HUES64 (cell line): ENCODE data around the gene RABGAP1L.
"Not testable (repeated sequence)": the region's sequence is repeated elsewhere in the genome, so short reads cannot be mapped to it uniquely, and the experiment has no call there.

Experiments used
- H3K27ac ChIP-seq: 2 replicates; pipeline ENCODE4 v1.7.0; 2013; ENCODE audit warnings: low read depth, low read length, inconsistent platforms
- H3K27me3 ChIP-seq: 2 replicates; pipeline ENCODE4 v1.6.1; 2013; ENCODE audit warnings: mild to moderate bottlenecking, low read length; ENCODE audit not compliant: insufficient read depth
- H3K36me3 ChIP-seq: 2 replicates; pipeline ENCODE4 v1.6.1; 2013; ENCODE audit warnings: mild to moderate bottlenecking, low read length; ENCODE audit not compliant: insufficient read depth
- H3K4me1 ChIP-seq: 2 replicates; pipeline ENCODE4 v1.6.1; 2013; ENCODE audit warnings: mild to moderate bottlenecking, low read length, moderate library complexity; ENCODE audit not compliant: insufficient read depth
- H3K4me3 ChIP-seq: 2 replicates; pipeline ENCODE4 v1.5.1; 2013; ENCODE audit warnings: mild to moderate bottlenecking, low read length, moderate library complexity
- H3K9ac ChIP-seq: 2 replicates; pipeline ENCODE4 v1.6.1; 2013; ENCODE audit warnings: mild to moderate bottlenecking, low read depth, low read length
- H3K9me3 ChIP-seq: 2 replicates; pipeline ENCODE4 v1.6.1; 2013; ENCODE audit warnings: low read depth, low read length; ENCODE audit not compliant: insufficient read depth
- WGBS: fragments of 150-250, 120-280 bp; methylation state at CpG from one replicate; pipeline ENCODE4 v1.1.7; 2013; ENCODE audit warnings: missing lambda C conversion rate; 5-methylcytosine and 5-hydroxymethylcytosine counted together

Gene RABGAP1L

GRCh38 chr1:174314433-174314832 lies 155.1 kb downstream of the RABGAP1L start:
- H3K36me3 ChIP-seq, result no peaks in the 10 kb centered on the region
- H3K9me3 ChIP-seq, result peaks cover 37% of the 10 kb centered on the region
- no peak overlapping the region for H3K27ac ChIP-seq

GRCh38 chr1:174315239-174315638 lies 155.9 kb downstream of the RABGAP1L start:
- Histone ChIP-seq H3K9ac (no peak overlapping the region), H3K27me3 (no peaks in the 10 kb centered on the region), H3K4me1 (no peaks in the 10 kb centered on the region), H3K27ac (no peak overlapping the region), H3K4me3 (no peak overlapping the region), H3K9me3 (peaks cover 44% of the 10 kb centered on the region), H3K36me3 (no peaks in the 10 kb centered on the region)
- WGBS, result no CpG with 5 or more reads among the region's 2 CpGs

More at GRCh38 chr1:174314433-174314832, 155.1 kb downstream of the RABGAP1L start:
- Histone ChIP-seq H3K9ac (no peak overlapping the region), H3K4me3 (no peak overlapping the region), H3K27me3 (no peaks in the 10 kb centered on the region), H3K4me1 (no peaks in the 10 kb centered on the region)
- 100% methylated on average over 2 of the region's 4 CpGs for WGBS

- H3K36me3 ChIP-seq, H3K4me1 ChIP-seq, H3K27ac ChIP-seq, H3K27me3 ChIP-seq, H3K9ac ChIP-seq, H3K4me3 ChIP-seq: not testable (repeated sequence)
- WGBS, result 91% methylated on average over 3 of the region's 3 CpGs
- peaks cover 68% of the 10 kb centered on the region for H3K9me3 ChIP-seq
These were observed 161.6 kb downstream of the RABGAP1L start for GRCh38 chr1:174320897-174321296.

- Histone ChIP-seq H3K4me3 (no peak overlapping the region), H3K36me3 (peaks cover 2% of the 10 kb centered on the region; the same call in 1 of the 2 replicates), H3K4me1 (no peaks in the 10 kb centered on the region), H3K27me3 (no peaks in the 10 kb centered on the region), H3K27ac (no peak overlapping the region), H3K9ac (no peak overlapping the region), H3K9me3 (peaks cover 76% of the 10 kb centered on the region)
- WGBS, result 100% methylated on average over 1 of the region's 1 CpG
These were observed 163.0 kb downstream of the RABGAP1L start for GRCh38 chr1:174322202-174322862.

GRCh38 chr1:174324493-174324892 lies 165.2 kb downstream of the RABGAP1L start:
- peaks cover 2% of the 10 kb centered on the region; the same call in 1 of the 2 replicates for H3K36me3 ChIP-seq
- H3K27me3 ChIP-seq, result no peaks in the 10 kb centered on the region
- H3K27ac ChIP-seq, result no peak overlapping the region
- peaks cover 71% of the 10 kb centered on the region for H3K9me3 ChIP-seq
- H3K4me3 ChIP-seq, result no peak overlapping the region
- 100% methylated on average over 1 of the region's 1 CpG for whole genome bisulfite sequencing
- H3K9ac ChIP-seq, result no peak overlapping the region
- H3K4me1 ChIP-seq, result no peaks in the 10 kb centered on the region

GRCh38 chr1:174324939-174325338 lies 165.6 kb downstream of the RABGAP1L start:
- H3K36me3 ChIP-seq, result peaks cover 2% of the 10 kb centered on the region; the same call in 1 of the 2 replicates
- no peak overlapping the region for H3K27ac ChIP-seq
- no peak overlapping the region for H3K9ac ChIP-seq
- WGBS, result 100% methylated on average over 1 of the region's 1 CpG
- no peak overlapping the region for H3K4me3 ChIP-seq
- H3K9me3 ChIP-seq, result peaks cover 67% of the 10 kb centered on the region
- H3K27me3 ChIP-seq, result no peaks in the 10 kb centered on the region
- no peaks in the 10 kb centered on the region for H3K4me1 ChIP-seq

GRCh38 chr1:174326278-174326677 lies 167.0 kb downstream of the RABGAP1L start:
- no peak overlapping the region for H3K27ac ChIP-seq
- no peaks in the 10 kb centered on the region for H3K27me3 ChIP-seq
- WGBS, result 93% methylated on average over 3 of the region's 3 CpGs
- H3K36me3 ChIP-seq, result peaks cover 2% of the 10 kb centered on the region; the same call in 1 of the 2 replicates
- H3K9ac ChIP-seq, result no peak overlapping the region
- no peaks in the 10 kb centered on the region for H3K4me1 ChIP-seq
- H3K9me3 ChIP-seq, result peaks cover 54% of the 10 kb centered on the region
- no peak overlapping the region for H3K4me3 ChIP-seq

- 92% methylated on average over 5 of the region's 6 CpGs for WGBS
- Histone ChIP-seq H3K9me3 (no peaks in the 10 kb centered on the region), H3K27ac (no peak overlapping the region)
These were observed 174.1 kb downstream of the RABGAP1L start for GRCh38 chr1:174333437-174333836.

GRCh38 chr1:174337000-174337681 lies 177.8 kb downstream of the RABGAP1L start:
- Histone ChIP-seq H3K36me3 (no peaks in the 10 kb centered on the region), H3K4me3 (no peak overlapping the region), H3K27ac (no peak overlapping the region), H3K27me3 (no peaks in the 10 kb centered on the region), H3K9me3 (0 out of 2 replicates have a peak, but pooled peaks cover 3% of the 10 kb centered on the region), H3K9ac (no peak overlapping the region), H3K4me1 (no peaks in the 10 kb centered on the region)
- 86% methylated on average over 4 of the region's 4 CpGs for WGBS

More at GRCh38 chr1:174333437-174333836, 174.1 kb downstream of the RABGAP1L start:
- H3K27me3 ChIP-seq, result no peaks in the 10 kb centered on the region
- H3K4me3 ChIP-seq, result no peak overlapping the region
- H3K4me1 ChIP-seq, result no peaks in the 10 kb centered on the region
- no peak overlapping the region for H3K9ac ChIP-seq
- no peaks in the 10 kb centered on the region for H3K36me3 ChIP-seq

GRCh38 chr1:174340404-174340803 lies 181.1 kb downstream of the RABGAP1L start:
- not testable (repeated sequence) for H3K27ac ChIP-seq, H3K4me1 ChIP-seq, H3K4me3 ChIP-seq, H3K9ac ChIP-seq, H3K27me3 ChIP-seq, H3K36me3 ChIP-seq, H3K9me3 ChIP-seq
- 87% methylated on average over 1 of the region's 1 CpG for WGBS

- no peak overlapping the region for H3K9ac ChIP-seq
- 91% methylated on average over 3 of the region's 3 CpGs for WGBS
These were observed 184.8 kb downstream of the RABGAP1L start for GRCh38 chr1:174344162-174344561.

More at GRCh38 chr1:174344162-174344561, 184.8 kb downstream of the RABGAP1L start:
- Histone ChIP-seq H3K27me3 (no peaks in the 10 kb centered on the region), H3K4me3 (no peak overlapping the region), H3K27ac (no peak overlapping the region), H3K36me3 (no peaks in the 10 kb centered on the region), H3K9me3 (0 out of 2 replicates have a peak, but pooled peaks cover 3% of the 10 kb centered on the region), H3K4me1 (no peaks in the 10 kb centered on the region)
